HG03521 (cell line): ENCODE measurements around the gene PPY.
"Not testable (repeated sequence)": the region's sequence is repeated elsewhere in the genome, so short reads cannot be mapped to it uniquely, and the experiment has no call there.

Experiments used
- ATAC-seq: cut with Tn5 transposase; IDR thresholded peaks from one replicate; pipeline ENCODE4 v1.9.1; 2021; ENCODE audit warnings: mild to moderate bottlenecking, moderate library complexity; ENCODE audit not compliant: unreplicated experiment

PPY gene

GRCh38 chr17:43935204-43935925 lies 6.9 kb downstream of the PPY start:
- no peak for ATAC-seq

- ATAC-seq, result no peak
Observed at GRCh38 chr17:43932923-43933322, 9.4 kb downstream of the PPY start.

- no peak for ATAC-seq
Observed at GRCh38 chr17:43932357-43932756, 9.9 kb downstream of the PPY start.

- no peak for ATAC-seq
Observed at GRCh38 chr17:43931062-43931571, 11.2 kb downstream of the PPY start.

GRCh38 chr17:43928609-43929008 lies 13.7 kb downstream of the PPY start:
- no peak for ATAC-seq

- ATAC-seq, result not testable (repeated sequence)
Observed at GRCh38 chr17:43927929-43928328, 14.3 kb downstream of the PPY start.

GRCh38 chr17:43927060-43927864 lies 15.0 kb downstream of the PPY start:
- no peak for ATAC-seq

DNA sequence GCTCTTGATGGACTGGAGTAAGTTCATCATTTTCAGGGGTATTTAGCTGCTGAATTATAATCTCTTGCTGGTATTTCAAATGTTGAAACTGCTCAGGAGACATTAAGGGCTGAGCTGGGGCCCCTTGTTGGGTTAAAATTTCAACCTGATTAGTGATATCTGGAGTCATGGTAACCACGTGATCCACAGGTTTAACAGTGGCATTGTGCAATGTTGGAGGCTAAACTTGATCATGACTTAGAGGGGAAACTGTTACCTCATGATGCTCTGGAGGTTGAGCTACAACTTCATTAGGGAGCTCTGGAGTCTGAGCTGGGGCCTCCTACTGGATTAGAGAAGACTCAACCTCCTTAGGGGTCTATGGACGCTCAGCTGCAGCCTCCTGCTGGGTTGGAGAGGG lies 17.7 kb downstream of the PPY start:
- ATAC-seq, result no peak

GRCh38 chr17:43920500-43921095 lies 21.7 kb downstream of the PPY start:
- no peak for ATAC-seq

- no peak for ATAC-seq
Observed at GRCh38 chr17:43918026-43918389, 24.3 kb downstream of the PPY start.

- no peak for ATAC-seq
Observed at GRCh38 chr17:43917348-43918025, 24.8 kb downstream of the PPY start.

- ATAC-seq, result no peak
Observed at GRCh38 chr17:43917016-43917347, 25.3 kb downstream of the PPY start.

GRCh38 chr17:43916385-43916784 lies 25.9 kb downstream of the PPY start:
- ATAC-seq, result no peak

DNA sequence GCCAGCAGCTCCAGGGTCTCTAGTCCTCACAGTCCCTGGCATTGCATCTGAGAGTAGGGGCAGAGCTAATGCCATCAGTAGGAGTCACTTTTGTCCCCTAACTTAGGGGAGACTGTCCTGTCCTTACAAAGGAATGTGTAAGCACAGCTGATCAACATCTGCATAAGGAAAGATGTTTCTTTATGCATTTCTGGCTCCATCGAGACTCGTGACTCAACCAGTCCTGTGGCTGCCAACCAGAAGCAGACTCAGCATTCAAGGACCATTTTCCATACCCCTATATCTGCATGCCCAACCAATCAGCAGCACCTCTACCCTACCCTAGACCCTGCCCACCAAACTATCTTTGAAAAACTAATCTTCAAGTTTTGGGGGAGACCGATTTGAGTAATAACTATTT lies 26.7 kb downstream of the PPY start:
- ATAC-seq, result no peak

GRCh38 chr17:43914451-43914850 lies 27.8 kb downstream of the PPY start:
- ATAC-seq, result no peak

- ATAC-seq, result no peak
Observed at GRCh38 chr17:43913584-43913983, 28.7 kb downstream of the PPY start.

GRCh38 chr17:43912635-43913304 lies 29.5 kb downstream of the PPY start:
- no peak for ATAC-seq

- no peak for ATAC-seq
Observed at GRCh38 chr17:43911904-43912303, 30.4 kb downstream of the PPY start.

DNA sequence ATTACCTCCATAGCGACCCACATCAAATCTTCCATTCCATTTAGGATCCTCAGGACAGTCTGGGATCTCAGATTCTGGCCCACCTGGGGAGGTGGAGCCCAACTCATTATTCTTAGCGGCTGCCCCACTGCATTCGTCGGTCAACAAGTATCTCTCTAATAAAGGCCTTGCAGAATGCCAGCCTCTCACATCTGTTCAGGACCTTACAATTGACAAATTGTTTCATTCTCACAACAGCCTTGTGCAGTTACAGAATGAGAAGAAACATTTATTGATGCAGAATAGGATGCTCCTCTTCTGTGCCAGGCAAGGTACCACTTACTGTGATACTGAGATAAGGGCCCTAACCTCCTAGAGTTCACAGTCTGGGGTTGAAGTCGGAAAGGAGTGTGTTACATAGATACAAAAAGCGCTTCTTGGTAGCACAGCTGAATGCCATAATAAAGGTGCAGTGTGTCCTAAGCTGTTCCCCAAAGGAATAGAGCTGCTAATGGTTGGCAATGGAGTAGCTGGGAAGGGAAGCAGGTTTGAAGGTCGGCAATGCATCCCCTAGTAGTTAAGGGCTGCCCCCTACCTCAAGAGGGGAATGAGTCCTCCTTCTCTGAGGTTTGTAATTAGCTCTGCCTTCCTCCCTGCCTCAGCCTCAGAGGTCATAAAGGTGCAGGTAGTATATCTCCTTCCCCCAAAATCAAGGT lies 32.6 kb downstream of the PPY start:
- no peak for ATAC-seq

DNA sequence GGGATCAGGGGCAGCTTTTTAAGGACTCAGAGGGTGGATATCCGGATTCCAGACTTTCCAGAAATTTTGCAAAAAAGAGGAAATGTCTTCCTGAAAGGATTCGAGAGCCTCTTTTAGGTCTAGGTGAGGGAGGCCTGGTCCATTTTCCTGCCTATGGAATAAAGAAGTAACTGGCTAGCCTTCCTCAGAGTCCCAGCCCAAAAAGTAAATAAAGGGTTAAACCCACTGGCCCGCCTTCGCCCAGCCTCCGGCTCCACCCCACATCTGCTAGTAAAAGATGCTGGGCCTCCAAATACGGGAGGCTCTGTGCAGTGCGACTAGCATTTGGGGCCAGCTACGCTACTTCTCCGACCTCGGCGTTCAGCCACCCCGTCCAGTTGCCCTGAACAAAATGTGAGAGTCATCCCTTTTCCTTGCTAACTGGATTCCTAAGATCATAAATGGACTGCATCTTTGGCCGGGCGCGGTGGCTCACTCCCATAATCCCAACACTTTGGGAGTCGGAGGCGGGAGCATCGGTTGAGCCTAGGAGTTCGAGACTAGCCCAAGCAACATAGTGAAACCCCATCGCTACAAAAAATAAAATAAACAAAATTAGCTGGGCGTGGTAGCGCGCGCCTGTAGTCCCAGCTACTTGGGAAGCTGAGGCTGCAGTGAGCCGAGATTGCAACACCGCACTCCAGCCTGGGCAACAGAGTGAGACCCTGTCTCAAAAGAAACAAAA lies 34.1 kb downstream of the PPY start:
- ATAC-seq, result no peak
